NCI-H345 treated with DMSO at 0.1 percent for 48 hours (cell line): ENCODE results near the gene NSG1.

Experiments used
- DNase-seq: peaks from one replicate; lab custom pipeline; 2025; ENCODE audit not compliant: unreplicated experiment; lab: John Stamatoyannopoulos, UW

The NSG1 gene

DNA sequence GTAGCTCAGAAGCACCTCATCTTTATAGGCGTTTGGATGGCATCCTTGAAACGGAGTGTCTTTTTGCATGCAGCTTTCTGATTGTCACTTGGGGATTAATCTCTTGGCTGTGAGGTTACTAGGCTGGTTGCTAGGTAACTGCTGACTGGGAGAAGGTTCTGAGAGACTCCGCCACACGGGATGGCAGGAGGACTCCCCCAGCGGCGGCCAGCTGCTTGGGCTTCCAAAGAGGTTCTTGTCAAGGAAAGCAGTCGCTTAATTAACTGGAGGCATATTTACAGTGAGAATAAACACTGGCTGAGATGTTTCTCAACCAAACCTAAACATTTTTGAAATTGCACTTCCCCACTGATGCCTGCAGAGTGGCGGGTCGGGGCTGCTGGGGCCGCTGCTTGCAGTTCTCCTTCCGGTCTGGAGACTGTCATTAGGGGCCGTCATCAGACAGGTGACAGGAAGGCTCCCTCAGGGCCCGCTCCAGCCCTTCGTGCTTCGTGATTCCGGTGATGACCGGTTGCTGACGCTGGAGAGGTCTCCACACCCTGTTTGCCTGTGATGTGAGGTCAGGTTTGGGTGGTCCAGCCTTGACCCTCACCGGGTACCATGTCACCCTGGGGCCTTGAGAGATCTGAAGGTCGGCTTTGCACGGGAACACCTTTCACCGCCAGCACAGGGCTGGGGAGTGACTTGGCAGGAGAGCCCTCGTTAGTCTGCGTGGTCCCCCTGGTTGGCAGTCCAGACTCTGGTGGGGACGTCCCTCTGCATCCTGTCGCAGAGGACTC, 9.1 kb downstream of the NSG1 start:
- no peak for DNase-seq

DNA sequence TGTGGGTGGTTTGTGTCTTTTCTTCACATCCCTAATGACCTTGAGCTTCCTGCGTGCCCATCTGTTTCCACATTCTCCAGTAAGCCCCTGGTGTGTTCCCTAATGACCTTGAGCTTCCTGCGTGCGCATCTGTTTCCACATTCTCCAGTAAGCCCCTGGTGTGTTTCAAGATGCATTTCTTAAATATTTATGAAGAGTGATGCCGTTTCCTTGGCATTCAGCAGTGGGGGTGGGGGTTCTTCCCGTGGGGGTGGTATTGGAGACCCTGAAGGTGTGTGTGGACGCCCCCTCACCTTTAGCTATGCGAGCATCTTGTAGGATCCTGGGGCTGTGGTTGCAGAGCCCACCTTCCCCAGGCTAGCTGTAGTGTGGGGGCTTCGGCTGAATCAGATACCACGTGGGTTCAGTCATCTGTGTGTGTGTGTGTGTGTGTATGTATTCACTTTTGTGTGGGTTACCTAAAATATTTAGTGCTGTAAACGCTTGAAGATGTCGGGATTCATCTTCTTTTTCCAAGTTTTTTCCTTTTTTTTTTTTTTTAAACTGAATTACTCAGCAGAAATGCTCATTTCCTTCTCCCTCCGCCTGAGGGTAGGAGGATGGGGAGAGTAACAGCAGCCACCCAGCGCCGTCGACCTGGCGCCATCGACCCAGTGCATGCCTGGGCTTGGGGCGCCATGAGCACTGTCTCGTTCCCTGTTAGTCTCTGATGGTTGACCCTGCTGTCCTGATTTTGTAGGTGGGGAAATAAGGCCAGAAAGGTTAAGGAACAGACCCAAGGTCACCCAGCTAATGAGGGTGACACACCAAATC, 9.9 kb downstream of the NSG1 start:
- no peak for DNase-seq

GRCh38 chr4:4397441-4397819, 10.5 kb downstream of the NSG1 start:
- DNase-seq, result no peak

- no peak for DNase-seq
These were observed 11.5 kb downstream of the NSG1 start for GRCh38 chr4:4398430-4398829.

GRCh38 chr4:4401036-4401435, 14.1 kb downstream of the NSG1 start:
- DNase-seq, result no peak

GRCh38 chr4:4402966-4403365, 16.1 kb downstream of the NSG1 start:
- DNase-seq, result no peak

DNA sequence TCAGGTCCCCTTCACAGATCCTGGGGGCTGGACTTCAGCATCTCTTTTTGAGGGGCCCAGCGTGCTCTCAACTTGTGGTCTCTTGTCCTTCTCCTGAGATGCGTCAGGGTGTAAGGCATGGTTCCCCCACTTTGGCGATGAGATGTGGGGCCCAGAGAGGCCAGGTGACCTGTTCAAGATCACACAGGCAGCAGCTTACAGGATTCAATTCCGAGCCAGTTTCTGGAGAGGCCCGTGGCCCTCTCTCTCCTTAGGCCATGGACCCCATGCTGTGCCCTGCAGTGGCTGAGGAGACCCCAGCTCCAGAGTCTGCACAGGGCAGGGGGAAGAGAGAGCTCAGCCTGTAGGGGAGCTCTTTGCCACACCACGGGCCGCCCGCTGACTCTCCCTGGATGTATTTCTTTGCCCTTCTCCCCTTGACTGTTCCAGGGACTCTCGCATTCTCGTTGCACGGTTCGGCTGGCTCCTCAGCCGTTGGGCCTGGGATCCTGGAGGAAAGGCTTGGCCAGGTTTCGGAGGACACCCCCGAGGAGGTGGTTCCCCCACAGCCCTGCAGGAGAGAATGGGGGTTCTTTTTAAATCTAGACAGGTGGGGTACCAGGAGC, 18.6 kb downstream of the NSG1 start:
- DNase-seq, result no peak

GRCh38 chr4:4406455-4407298, 19.8 kb downstream of the NSG1 start:
- no peak for DNase-seq

- DNase-seq, result no peak
These were observed 20.6 kb downstream of the NSG1 start for GRCh38 chr4:4407299-4408131.

GRCh38 chr4:4408132-4408523, 21.2 kb downstream of the NSG1 start:
- no peak for DNase-seq

- DNase-seq, result no peak
These were observed 21.9 kb downstream of the NSG1 start for GRCh38 chr4:4408576-4409335.

DNA sequence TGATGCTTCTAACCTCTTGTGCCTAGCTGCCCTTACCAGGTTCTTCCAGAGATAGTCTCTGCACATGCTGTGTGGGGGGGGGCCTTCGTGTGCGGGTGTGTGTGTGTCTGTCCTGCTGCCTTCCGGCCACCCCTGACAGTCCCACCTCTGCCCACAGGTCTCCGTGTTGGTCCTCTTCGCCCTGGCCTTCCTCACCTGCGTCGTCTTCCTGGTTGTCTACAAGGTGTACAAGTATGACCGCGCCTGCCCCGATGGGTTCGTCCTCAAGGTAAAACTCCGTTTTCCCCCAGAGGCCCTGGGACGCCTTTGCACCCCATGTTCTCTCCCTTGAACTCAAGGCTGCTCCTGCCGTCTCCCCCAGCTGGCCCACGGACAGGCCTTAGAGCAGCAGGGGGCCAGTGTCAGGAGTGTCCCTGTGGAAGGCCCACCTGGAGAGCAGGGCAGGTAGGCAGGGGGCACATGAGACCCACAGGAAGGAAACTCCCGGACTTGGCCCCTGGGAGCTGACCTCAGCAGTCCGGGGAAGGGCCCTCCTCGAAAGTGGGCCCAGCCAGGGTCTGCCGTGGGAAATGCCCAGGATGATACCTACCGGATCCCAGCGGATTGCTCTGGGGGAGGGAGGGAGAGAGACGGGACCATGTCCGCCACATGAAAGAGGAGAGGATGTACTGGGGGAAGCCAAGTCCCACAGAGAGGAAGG, 22.7 kb downstream of the NSG1 start:
- DNase-seq, result no peak

GRCh38 chr4:4410271-4410670, 23.4 kb downstream of the NSG1 start:
- DNase-seq, result no peak

- no peak for DNase-seq
These were observed 25.0 kb downstream of the NSG1 start for GRCh38 chr4:4411906-4412305.

- no peak for DNase-seq
These were observed 25.9 kb downstream of the NSG1 start for GRCh38 chr4:4412641-4413372.

- no peak for DNase-seq
These were observed 26.4 kb downstream of the NSG1 start for GRCh38 chr4:4413373-4413725.

DNA sequence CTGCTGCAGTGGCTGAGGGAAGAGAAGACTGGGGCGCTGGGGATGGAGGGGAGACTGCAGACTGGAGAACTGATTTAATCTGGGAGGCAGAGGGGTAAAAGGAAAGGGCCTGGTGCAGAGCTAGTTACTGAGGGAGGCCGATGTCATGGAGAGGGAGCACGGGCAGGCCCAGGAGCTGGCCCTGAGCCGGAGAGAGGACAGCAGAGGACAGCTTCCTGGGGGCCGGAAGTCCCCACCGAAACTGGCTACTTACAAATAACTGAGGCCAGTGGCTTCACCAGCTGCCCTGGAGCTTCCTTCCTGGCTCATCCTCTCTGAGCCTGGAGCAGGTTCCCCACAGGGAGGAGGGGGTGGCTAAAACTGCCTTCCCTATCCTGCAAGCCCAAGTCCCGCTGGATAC, 26.9 kb downstream of the NSG1 start:
- DNase-seq, result no peak

DNA sequence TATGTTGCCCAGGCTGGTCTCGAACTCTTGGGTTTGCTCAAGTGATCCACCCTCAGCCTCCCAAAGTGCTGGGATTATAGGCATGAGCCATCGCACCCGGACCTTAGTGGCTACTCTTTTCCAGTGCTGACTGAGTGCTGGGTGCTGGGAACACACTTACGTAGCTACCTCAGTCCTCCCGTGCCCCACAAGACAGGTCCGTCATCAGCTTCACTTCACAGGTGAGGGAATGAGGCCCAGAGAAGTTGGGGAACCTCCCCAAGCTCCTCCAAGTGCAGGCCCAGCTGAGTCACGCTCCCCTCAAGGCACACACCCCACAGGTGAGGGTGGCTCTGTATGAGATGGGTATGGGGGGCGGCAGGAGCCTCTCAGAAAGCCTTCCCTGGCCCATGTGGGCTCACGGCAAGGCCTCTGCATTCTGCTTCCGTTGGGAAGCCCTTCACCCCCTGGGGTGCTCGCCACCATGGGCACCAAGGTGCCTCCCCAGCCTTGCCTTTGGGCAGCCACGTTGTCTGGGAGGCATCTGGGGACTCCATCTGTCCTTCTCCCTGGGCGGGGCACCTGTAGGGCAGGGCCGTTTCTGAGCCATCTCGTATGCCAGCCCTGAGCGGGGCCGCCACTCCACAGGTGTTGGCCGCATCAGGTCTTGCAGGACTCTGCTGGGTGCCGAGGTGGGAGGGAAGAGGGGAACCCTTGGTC, 28.4 kb downstream of the NSG1 start:
- no peak for DNase-seq
